ENCODE measurements around the gene FBXL14.

Gene FBXL14

GRCh38 chr12:1595026-1595561, 713 bp upstream of the FBXL14 start:
- peak overlapping the region; percentile 62 for H3K4me3 ChIP-seq (ENCODE audit: low read depth, low read length)
- TF ChIP-seq, protein P1, sequence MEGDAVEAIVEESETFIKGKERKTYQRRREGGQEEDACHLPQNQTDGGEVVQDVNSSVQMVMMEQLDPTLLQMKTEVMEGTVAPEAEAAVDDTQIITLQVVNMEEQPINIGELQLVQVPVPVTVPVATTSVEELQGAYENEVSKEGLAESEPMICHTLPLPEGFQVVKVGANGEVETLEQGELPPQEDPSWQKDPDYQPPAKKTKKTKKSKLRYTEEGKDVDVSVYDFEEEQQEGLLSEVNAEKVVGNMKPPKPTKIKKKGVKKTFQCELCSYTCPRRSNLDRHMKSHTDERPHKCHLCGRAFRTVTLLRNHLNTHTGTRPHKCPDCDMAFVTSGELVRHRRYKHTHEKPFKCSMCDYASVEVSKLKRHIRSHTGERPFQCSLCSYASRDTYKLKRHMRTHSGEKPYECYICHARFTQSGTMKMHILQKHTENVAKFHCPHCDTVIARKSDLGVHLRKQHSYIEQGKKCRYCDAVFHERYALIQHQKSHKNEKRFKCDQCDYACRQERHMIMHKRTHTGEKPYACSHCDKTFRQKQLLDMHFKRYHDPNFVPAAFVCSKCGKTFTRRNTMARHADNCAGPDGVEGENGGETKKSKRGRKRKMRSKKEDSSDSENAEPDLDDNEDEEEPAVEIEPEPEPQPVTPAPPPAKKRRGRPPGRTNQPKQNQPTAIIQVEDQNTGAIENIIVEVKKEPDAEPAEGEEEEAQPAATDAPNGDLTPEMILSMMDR (IDR thresholded peaks at IDR 0.05; ENCODE audit: low read depth, low read length, missing control alignments) = no peak
- DNase-seq (ENCODE audit: low read depth) = no peak
- in situ Hi-C loops (cut with HindIII; ENCODE audit: low sequenced_read_pairs) = no loop called here

DNA sequence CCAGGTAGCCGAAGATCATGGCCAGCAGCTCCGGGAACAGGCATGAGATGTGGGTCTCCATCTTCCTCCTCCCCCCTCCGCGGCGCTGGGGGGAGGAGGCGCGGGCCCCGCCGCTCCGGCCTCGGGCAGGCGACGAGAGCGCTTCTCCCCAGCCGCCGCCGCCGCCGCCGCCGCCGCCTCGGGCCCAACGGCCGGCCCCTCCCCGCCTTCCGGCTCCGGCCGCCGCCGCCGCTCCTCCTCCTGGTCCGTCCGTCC, 448 bp downstream of the FBXL14 start:
- peak overlapping the region; percentile 62 for H3K4me3 ChIP-seq (ENCODE audit: low read depth, low read length)
- in situ Hi-C loops (cut with HindIII; ENCODE audit: low sequenced_read_pairs) = no loop called here
- DNase-seq (ENCODE audit: low read depth) = no peak
- TF ChIP-seq, protein P1 (IDR thresholded peaks at IDR 0.05; ENCODE audit: low read depth, low read length, missing control alignments) = no peak

DNA sequence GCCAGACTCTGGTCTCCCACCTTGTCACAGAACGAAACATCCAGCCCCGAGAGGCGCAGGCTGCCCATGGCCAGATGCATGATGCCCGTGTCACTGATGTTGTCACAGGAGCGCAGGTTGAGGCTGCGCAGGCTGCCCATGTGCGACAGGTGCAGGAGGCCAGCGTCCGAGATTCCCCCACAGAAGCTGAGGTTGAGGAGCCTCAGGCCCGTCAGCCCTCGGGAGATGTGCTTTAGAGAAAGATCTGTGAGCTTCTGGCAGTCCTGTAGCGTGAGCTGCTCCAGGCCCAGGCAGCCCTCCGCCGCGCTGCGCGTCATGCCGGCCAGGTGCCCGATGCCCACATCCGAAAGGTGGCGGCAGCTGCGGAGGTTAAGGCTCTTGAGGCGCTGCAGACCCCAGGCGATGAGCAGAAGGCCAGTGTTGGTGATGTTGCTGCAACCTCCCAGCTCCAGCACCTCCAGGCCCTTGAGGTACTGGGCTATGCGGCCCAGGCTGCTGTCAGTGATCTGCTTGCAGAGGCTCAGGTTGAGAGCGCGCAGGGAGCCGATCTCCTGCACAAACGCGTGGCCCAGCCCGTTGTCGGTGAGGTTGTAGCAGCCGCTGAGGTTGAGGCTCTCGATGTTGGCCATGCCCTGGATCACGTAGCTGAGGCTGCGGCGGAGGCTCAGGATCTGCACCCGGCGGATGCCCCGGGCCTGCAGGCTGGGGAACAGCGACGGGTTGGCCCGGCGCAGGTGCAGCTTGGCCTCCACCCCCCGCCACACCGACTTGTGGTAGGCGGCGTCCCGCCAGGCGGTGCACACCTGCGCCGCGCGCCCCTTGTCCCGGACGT, 991 bp downstream of the FBXL14 start:
- peak overlapping the region; percentile 62 for H3K4me3 ChIP-seq (ENCODE audit: low read depth, low read length)
- no peak for DNase-seq (ENCODE audit: low read depth)
- TF ChIP-seq, protein P1 (IDR thresholded peaks at IDR 0.05; ENCODE audit: low read depth, low read length, missing control alignments) = no peak
- in situ Hi-C loops (cut with HindIII; ENCODE audit: low sequenced_read_pairs) = no loop called here

DNA sequence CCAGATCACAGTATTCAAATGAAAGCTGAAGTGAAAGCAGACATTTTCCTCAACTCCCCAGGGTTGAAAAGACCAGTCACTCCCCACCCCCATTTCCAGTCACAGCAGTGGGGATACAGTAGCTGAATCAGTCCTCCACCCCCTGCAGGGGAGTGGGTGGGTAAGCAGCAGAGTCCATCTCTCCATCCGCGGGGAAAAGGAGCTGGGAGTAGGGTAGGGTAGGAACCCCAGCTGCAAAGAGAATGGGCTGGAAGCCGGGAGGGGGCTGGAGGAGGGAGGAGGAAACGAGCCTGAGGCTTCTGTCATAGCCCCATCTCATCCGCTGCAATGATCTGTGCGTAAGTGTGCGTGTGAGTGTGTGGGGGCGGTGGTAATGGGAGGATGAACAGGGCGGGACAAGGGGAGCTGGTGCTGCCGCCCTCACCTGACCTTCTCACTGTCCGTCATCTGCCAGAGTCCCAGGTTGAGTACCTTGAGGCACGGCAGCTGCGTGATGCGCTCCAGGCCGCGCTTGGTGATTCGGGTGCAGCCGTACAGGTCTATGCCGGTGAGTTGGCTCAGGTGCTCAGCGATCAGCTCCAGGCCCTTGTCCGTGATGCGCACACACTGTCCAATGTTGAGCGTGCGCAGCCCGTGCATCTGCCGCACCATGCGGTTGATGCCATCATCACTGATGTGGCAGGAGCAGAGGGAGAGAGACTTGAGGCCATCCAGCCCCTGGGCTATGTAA, 1.8 kb downstream of the FBXL14 start:
- DNase-seq (ENCODE audit: low read depth) = no peak
- H3K4me3 ChIP-seq (ENCODE audit: low read depth, low read length) = peak overlapping the region; percentile 62
- TF ChIP-seq, protein P1 (IDR thresholded peaks at IDR 0.05; ENCODE audit: low read depth, low read length, missing control alignments) = no peak
- in situ Hi-C loops (cut with HindIII; ENCODE audit: low sequenced_read_pairs) = no loop called here

- in situ Hi-C loops (cut with HindIII; ENCODE audit: low sequenced_read_pairs) = no loop called here
- peak overlapping the region; percentile 62 for H3K4me3 ChIP-seq (ENCODE audit: low read depth, low read length)
- TF ChIP-seq, protein P1 (IDR thresholded peaks at IDR 0.05; ENCODE audit: low read depth, low read length, missing control alignments) = no peak
- no peak for DNase-seq (ENCODE audit: low read depth)
These were observed 2.8 kb downstream of the FBXL14 start for GRCh38 chr12:1591543-1591942.

GRCh38 chr12:1591034-1591433, 3.3 kb downstream of the FBXL14 start:
- H3K4me3 ChIP-seq (ENCODE audit: low read depth, low read length) = peak overlapping the region; percentile 62
- no peak for DNase-seq (ENCODE audit: low read depth)
- in situ Hi-C loops (cut with HindIII; ENCODE audit: low sequenced_read_pairs) = no loop called here

More at GRCh38 chr12:1591034-1591433, 3.3 kb downstream of the FBXL14 start:
- TF ChIP-seq, protein P1 (IDR thresholded peaks at IDR 0.05; ENCODE audit: low read depth, low read length, missing control alignments) = no peak
